T-cell (primary cell): Measurements from ENCODE around the gene PROX2. TPM values are rescaled to one million over a fixed set of nuclear protein-coding genes. Genes with fewer than 3 reads are reported as not detected.

ENCODE experiments used
- ATAC-seq, 4 experiments: fragments of 200-7000 bp in 3 of 4; fragments of 150-1000 bp in 1 of 4; cut with Tn5 transposase; replicated peaks in 1 of 4; 1 replicate in 3 of 4; 2 replicates in 1 of 4; pipeline ENCODE4 v1.10.0; 2021; ENCODE audit warnings: moderate library complexity in 3 of 4, mild to moderate bottlenecking in 2 of 4, moderate number of reproducible peaks in 1 of 4
- CTCF ChIA-PET, 2 donors: fragments of 300-600 bp; sonication (Branson Sonifier 250); formaldehyde crosslinking; loops; one replicate each; lab custom pipeline; 2022; ENCODE audit warnings: antibody characterized with exemption in 2 of 2; lab: Charles Lee
- POLR2A ChIA-PET, 2 donors: fragments of 300-600 bp; sonication (Branson Sonifier 250); formaldehyde crosslinking; loops; one replicate each; lab custom pipeline; 2022; ENCODE audit warnings: antibody characterized with exemption in 2 of 2; lab: Charles Lee
- DNase-seq, 35 experiments: peaks; one replicate each; pipeline versions ENCODE4 v3.0.0 to v3.0.0-alpha.2; 2013 to 2023
- H3K27ac ChIP-seq: one replicate; pipeline ENCODE4 v1.5.1; 2013; ENCODE audit warnings: low read length
- H3K27me3 ChIP-seq, 2 experiments: replicated peaks in 1 of 2; 1 replicate in 1 of 2; 2 replicates in 1 of 2; pipeline versions ENCODE4 v1.6.1 to v1.7.0; 2013; ENCODE audit warnings: low read length in 1 of 2, mixed read lengths in 1 of 2; ENCODE audit not compliant: control insufficient read depth in 2 of 2, insufficient read depth in 2 of 2; ENCODE audit errors: extremely low read depth in 1 of 2
- H3K36me3 ChIP-seq, 2 donors: 1 replicate in 1 of 2; 2 replicates in 1 of 2; pipeline versions ENCODE4 v1.6.1 to v1.7.0; 2013; ENCODE audit warnings: low read length in 1 of 2; ENCODE audit not compliant: control insufficient read depth in 2 of 2, insufficient read depth in 1 of 2; ENCODE audit errors: extremely low read depth in 1 of 2
- H3K4me1 ChIP-seq, 2 experiments: 1 replicate in 1 of 2; 2 replicates in 1 of 2; pipeline versions ENCODE4 v1.6.1 to v1.7.0; 2013; ENCODE audit warnings: low read length in 2 of 2, mixed read lengths in 1 of 2; ENCODE audit not compliant: insufficient read depth in 2 of 2, control insufficient read depth in 1 of 2; ENCODE audit errors: extremely low read depth in 1 of 2
- H3K4me3 ChIP-seq, 2 donors: 1 replicate in 1 of 2; 2 replicates in 1 of 2; pipeline versions ENCODE4 v1.5.1 to v1.7.0; 2013; ENCODE audit warnings: mild to moderate bottlenecking in 2 of 2, low read length in 1 of 2, moderate library complexity in 1 of 2; ENCODE audit not compliant: control insufficient read depth in 1 of 2; ENCODE audit errors: extremely low read depth in 1 of 2
- H3K9me3 ChIP-seq: 2 replicates; pipeline ENCODE4 v1.7.0; 2013
- H3K27ac Mint-ChIP-seq, 2 donors: one replicate each; pipeline ENCODE4 v1.8.0; 2020 to 2021; ENCODE audit warnings: mild to moderate bottlenecking in 2 of 2, mixed read lengths in 2 of 2
- H3K27me3 Mint-ChIP-seq, 2 donors: one replicate each; pipeline ENCODE4 v1.8.0; 2021 to 2022; ENCODE audit warnings: mixed read lengths in 2 of 2
- H3K36me3 Mint-ChIP-seq: one replicate; pipeline ENCODE4 v1.8.0; 2021; ENCODE audit warnings: mixed read lengths
- H3K4me1 Mint-ChIP-seq, 3 donors: one replicate each; pipeline ENCODE4 v1.8.0; 2020 to 2022; ENCODE audit warnings: mixed read lengths in 3 of 3, mild to moderate bottlenecking in 1 of 3
- H3K4me3 Mint-ChIP-seq, 3 donors: one replicate each; pipeline ENCODE4 v1.8.0; 2020 to 2022; ENCODE audit warnings: mild to moderate bottlenecking in 3 of 3, mixed read lengths in 3 of 3, moderate library complexity in 3 of 3
- H3K9me3 Mint-ChIP-seq, 3 donors: one replicate each; pipeline ENCODE4 v1.8.0; 2020 to 2022; ENCODE audit warnings: mixed read lengths in 3 of 3
- WGBS: methylation state at CpG from one replicate; pipeline ENCODE4 v1.1.5; 2013; ENCODE audit warnings: missing lambda C conversion rate; ENCODE audit not compliant: insufficient coverage; 5-methylcytosine and 5-hydroxymethylcytosine counted together
- total RNA-seq, 35 experiments: library from RNA in 6 of 35; stranded (reverse) in 6 of 35; fragments of 120-200 nt in 1 of 35; gene quantifications; one replicate each; pipeline versions ENCODE4 v1.2.1 to v1.2.4 and lab custom pipeline; 2013 to 2026

PROX2 gene, protein sequence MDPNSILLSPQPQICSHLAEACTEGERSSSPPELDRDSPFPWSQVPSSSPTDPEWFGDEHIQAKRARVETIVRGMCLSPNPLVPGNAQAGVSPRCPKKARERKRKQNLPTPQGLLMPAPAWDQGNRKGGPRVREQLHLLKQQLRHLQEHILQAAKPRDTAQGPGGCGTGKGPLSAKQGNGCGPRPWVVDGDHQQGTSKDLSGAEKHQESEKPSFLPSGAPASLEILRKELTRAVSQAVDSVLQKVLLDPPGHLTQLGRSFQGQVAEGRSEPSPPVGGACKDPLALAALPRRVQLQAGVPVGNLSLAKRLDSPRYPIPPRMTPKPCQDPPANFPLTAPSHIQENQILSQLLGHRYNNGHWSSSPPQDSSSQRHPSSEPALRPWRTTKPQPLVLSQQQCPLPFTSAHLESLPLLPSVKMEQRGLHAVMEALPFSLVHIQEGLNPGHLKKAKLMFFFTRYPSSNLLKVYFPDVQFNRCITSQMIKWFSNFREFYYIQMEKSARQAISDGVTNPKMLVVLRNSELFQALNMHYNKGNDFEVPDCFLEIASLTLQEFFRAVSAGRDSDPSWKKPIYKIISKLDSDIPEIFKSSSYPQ
- total RNA-seq (under 1 TPM in 2 of 5 donors, not detected in 3; 0.10 to 0.12 TPM), total RNA-seq (lab: John Stamatoyannopoulos, UW) (0 to 0.80 (median 0.15) reads per million in 29 experiments)
- 0.17 TPM for total RNA-seq (2013)

DNA sequence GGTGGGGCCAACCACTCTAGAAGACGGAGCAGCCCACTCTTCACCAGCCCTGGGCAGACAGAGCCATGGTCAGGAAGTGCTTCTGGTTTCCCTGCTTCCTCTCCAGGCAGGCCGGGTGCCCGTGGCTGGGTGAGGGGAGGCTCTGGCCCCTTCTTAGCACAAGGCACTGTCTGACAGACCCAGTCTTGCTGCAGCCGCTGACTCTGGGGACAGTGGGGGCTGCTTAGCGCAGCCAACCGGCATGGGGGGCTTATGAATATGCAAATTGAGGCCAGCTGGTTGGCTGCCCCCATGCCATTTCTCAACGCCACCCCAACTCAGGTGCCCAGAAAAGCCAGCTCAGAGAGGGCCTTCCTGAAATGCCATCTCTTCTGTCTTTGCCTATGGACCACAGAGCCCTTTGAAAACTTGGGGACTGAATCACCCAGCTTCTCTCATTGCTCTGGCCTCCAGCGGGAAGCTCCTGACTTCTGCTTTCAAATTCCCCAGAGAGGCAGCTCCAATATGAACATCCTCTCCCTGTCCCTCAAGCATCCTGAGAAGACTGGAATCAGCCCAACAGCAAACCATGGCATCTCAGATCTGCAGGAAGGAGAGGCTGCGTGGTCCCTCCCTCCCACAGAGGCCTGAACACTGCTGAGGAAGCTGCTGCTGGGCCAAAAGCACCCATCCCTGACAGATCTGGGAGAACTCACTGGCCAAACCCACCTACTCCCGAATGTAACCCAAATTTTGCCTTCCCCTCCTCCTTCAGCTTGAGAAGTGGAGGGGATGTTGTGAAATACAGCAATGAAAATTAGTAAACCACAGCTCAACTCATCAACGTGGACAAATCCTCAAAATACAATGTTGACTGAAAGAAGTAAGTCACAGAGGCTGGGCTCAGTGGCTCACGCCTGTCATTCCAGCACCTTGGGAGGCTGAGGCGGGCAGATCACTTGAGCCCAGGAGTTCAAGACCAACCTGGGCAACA is at the start of gene PROX2:
Gene PROX2, minus strand, starts transcription at position 205 of the 973 bp plus-strand sequence. CDS start 12,311 bp downstream, outside the sequence.
- Mint-ChIP-seq H3K9me3 (no peaks in the 10 kb centered on the region), H3K36me3 (no peaks in the 10 kb centered on the region), H3K27me3 (no peaks in the 10 kb centered on the region), H3K27ac (peak within 1 kb of the TSS; percentile 78 to 87), H3K4me3 (peak within 1 kb of the TSS in 2 of 3 donors; percentile 26 to 33), H3K4me1 (peaks cover 35 to 38% (median 36%) of the 10 kb centered on the region in 3 donors)
- DNase-seq = peak in 11 of 35 experiments; percentile 5 to 41 (median 16)
- peak within 1 kb of the TSS in 1 of 2 donors; percentile 4 for H3K4me3 ChIP-seq
- WGBS = 36% methylated on average over 7 of the region's 13 CpGs
- H3K4me1 ChIP-seq = peaks cover 0 to 23% of the 10 kb centered on the region in 2 experiments
- ChIA-PET CTCF (interaction anchor here (0.5 to 5.2 kb wide), 7 partner anchors 8 to 1270 kb away, joined by 3 to 41 read pairs (median 4); no protein-coding TSS in a partner anchor), POLR2A (interaction anchor here (0.6 kb wide), 4 partner anchors 16 to 635 kb away, joined by 3 to 6 read pairs (median 4); no protein-coding TSS in a partner anchor)
- no peaks in the 10 kb centered on the region for H3K27me3 ChIP-seq
- no peak within 1 kb of the TSS for H3K27ac ChIP-seq
- H3K9me3 ChIP-seq = no peaks in the 10 kb centered on the region
- no peaks in the 10 kb centered on the region for H3K36me3 ChIP-seq
- peak; percentile 66 to 87 (median 76) for ATAC-seq

DNA sequence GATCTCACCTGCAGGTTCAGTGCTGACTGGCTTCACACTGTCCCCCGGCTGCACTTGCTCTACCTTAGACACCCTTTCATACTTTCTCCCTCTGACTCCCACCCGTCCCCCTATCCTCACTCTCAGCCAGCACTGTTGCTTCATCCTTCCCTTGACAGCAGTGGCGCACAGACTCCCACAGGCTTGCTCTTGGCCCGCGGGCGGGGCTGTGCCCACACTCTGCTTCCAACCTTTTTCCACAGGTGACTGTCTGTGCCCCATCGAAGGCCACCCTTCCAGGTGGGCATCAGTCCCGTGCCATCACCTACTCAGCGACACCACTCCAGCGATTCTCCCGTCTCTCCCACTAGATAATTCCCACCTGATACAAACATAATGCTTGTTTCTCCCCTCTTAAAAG is 48.1 kb upstream of the PROX2 start:
- Histone ChIP-seq H3K4me3 (no peak overlapping the region), H3K27me3 (peaks cover 0 to 23% of the 10 kb centered on the region in 2 experiments), H3K27ac (no peak overlapping the region), H3K9me3 (no peaks in the 10 kb centered on the region), H3K4me1 (peaks cover under 1 to 12% of the 10 kb centered on the region in 2 experiments), H3K36me3 (no peaks in the 10 kb centered on the region)
- 90% methylated on average over 11 of the region's 11 CpGs for WGBS
- peaks cover 3 to 7% of the 10 kb centered on the region in 2 donors for H3K27me3 Mint-ChIP-seq
- no peaks in the 10 kb centered on the region for H3K9me3 Mint-ChIP-seq
- DNase-seq (no peak), ATAC-seq (no peak)
- peak overlapping the region in 1 of 3 donors; percentile 72 for H3K4me3 Mint-ChIP-seq
- ChIA-PET POLR2A (no interaction called here), CTCF (interaction anchor here (0.7 to 1.5 kb wide), 3 partner anchors 19 to 1417 kb away, joined by 3 to 10 read pairs (median 5); no protein-coding TSS in a partner anchor)
- H3K36me3 Mint-ChIP-seq = no peaks in the 10 kb centered on the region
- H3K27ac Mint-ChIP-seq = peak overlapping the region in 1 of 2 donors; percentile 43
- H3K4me1 Mint-ChIP-seq = peaks cover 14 to 17% (median 16%) of the 10 kb centered on the region in 3 donors

DNA sequence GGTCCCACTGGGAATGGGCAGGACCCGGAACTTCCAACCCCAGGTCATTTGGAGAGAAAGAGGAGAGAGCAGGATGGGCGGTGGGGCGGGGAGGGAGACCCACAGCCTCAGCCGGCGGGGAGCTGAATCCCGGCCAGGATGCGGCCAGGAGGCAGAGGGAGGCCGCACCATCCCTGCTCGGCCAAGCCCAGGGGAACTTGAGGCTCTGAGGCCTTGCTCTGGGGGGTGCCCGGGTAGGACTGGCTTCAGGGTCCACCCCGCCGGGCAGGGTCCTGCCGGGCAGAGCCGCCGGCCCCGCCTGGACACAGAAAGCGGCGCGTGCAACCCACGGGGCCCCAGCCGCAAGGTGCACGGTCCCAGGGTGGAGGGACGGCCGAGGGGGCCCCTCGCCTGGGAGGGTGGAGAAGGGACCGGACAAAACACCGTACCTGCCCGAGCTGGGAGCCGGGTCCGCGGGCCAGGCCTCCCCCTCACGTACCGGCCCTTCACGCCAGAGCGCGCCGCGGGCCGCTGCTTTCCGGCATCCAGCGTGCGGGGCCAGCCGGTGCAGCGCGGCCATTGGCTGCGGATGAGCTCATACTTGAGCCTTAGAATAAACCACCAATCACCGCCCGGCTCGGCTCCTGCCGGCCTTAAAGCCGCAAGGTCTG is 46.9 kb upstream of the PROX2 start, which contains the start of gene RPS6KL1:
Gene RPS6KL1, minus strand, starts transcription at position 509 of the 650 bp plus-strand sequence. CDS start 1,719 bp downstream, outside the sequence.
- Histone ChIP-seq H3K36me3 (no peaks in the 10 kb centered on the region), H3K27me3 (peaks cover 0 to 23% of the 10 kb centered on the region in 2 experiments), H3K27ac (no peak within 1 kb of the TSS), H3K4me3 (peak within 1 kb of the TSS; percentile 38 to 48), H3K4me1 (peaks cover 0 to 12% of the 10 kb centered on the region in 2 experiments), H3K9me3 (no peaks in the 10 kb centered on the region)
- WGBS = 31% methylated on average over 40 of the region's 51 CpGs
- DNase-seq (peak; percentile 22 to 80 (median 58)), ATAC-seq (peak; percentile 98 to 99 (median 98))
- Mint-ChIP-seq H3K36me3 (no peaks in the 10 kb centered on the region), H3K27ac (peak within 1 kb of the TSS in 1 of 2 donors; percentile 43), H3K27me3 (peaks cover 3 to 7% of the 10 kb centered on the region in 2 donors), H3K9me3 (no peaks in the 10 kb centered on the region), H3K4me1 (peaks cover 13 to 19% (median 15%) of the 10 kb centered on the region in 3 donors), H3K4me3 (peak within 1 kb of the TSS; percentile 66 to 76 (median 72))
- CTCF ChIA-PET = interaction anchor here (0.6 to 1.5 kb wide), 9 partner anchors 17 to 305 kb away, joined by 3 to 10 read pairs (median 3); no protein-coding TSS in a partner anchor
- POLR2A ChIA-PET = interaction anchor here in 1 of 2 donors (0.6 to 1.6 kb wide), 3 partner anchors 40 to 1208 kb away, joined by 5 read pairs; partner anchors contain the start of gene PNMA1

DNA sequence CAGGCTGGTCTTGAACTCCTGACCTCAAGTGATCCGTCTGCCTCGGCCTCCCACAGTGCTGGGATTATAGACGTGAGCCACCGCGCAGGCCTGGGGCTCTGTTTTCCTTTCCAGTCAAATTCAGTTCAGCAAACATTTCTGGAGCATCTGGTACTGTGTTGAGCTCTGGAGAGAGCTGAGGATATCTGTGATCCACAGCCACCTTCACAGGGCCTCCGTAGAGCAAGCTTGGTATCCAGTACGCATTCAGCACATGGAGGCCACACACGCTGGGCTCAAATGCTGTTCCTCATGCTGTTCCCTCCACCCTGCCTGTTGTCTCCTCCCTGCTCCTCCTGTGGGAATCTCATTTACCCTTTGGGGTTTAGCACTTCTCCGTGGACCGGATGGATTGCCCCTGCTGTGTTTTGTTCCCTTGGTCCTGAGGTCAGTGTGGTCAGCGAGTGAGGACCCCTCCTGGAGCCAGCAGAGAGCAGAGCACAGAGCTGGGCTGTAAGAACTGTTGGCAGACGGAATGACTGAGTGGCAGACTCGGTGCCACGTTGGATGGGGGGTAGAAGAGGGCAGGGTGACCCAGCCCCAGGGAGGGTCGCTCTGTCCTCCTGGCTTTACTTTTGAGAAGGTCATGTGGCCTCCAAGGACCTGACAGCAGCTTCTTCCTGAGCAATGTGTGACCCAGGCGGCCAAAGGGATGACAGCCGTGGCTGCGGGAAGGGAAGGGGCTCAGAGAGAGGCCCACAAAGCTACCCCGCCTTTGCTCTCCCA is 46.2 kb upstream of the PROX2 start:
- no peaks in the 10 kb centered on the region for H3K9me3 Mint-ChIP-seq
- no peak overlapping the region for H3K27ac ChIP-seq

More for the DNA sequence above, 46.2 kb upstream of the PROX2 start:
- CTCF ChIA-PET = interaction anchor here (1.5 to 1.6 kb wide), 2 partner anchors 25 to 61 kb away, joined by 6 to 10 read pairs; no protein-coding TSS in a partner anchor
- no peak for DNase-seq
- POLR2A ChIA-PET = interaction anchor here in 1 of 2 donors (0.8 to 1.6 kb wide), 2 partner anchors 40 to 83 kb away, joined by 5 read pairs; no protein-coding TSS in a partner anchor
- H3K9me3 ChIP-seq = no peaks in the 10 kb centered on the region
- Mint-ChIP-seq H3K4me1 (peaks cover 13 to 19% (median 15%) of the 10 kb centered on the region in 3 donors), H3K27me3 (peaks cover 3 to 7% of the 10 kb centered on the region in 2 donors), H3K27ac (no peak overlapping the region), H3K36me3 (no peaks in the 10 kb centered on the region), H3K4me3 (peak overlapping the region; percentile 66 to 76 (median 72))
- WGBS = 86% methylated on average over 14 of the region's 19 CpGs
- H3K27me3 ChIP-seq = peaks cover 0 to 23% of the 10 kb centered on the region in 2 experiments
- no peaks in the 10 kb centered on the region for H3K36me3 ChIP-seq
- H3K4me1 ChIP-seq = peaks cover 0 to 12% of the 10 kb centered on the region in 2 experiments
- H3K4me3 ChIP-seq = peak overlapping the region in 1 of 2 donors; percentile 38
- ATAC-seq = no peak
